SK-N-SH (cell line): Measurements from ENCODE around the gene ATP11B. TPM values are rescaled to one million over a fixed set of nuclear protein-coding genes. Genes with fewer than 3 reads are reported as not detected.

ENCODE experiments used
- CTCF ChIA-PET: fragments of 300-600, 350-600 bp; formaldehyde crosslinking; extraction: SDS; loops from one replicate; lab custom pipeline; 2021; lab: Yijun Ruan, JAX
- POLR2A ChIA-PET: fragments of 350-600 bp; sonication (Branson Sonifier 250); formaldehyde crosslinking; extraction: SDS; loops from one replicate; lab custom pipeline; 2020; ENCODE audit warnings: antibody characterized with exemption, inconsistent platforms; lab: Yijun Ruan, JAX
- DNase-seq: peaks from one replicate; pipeline ENCODE4 v3.0.0; 2012
- H2AFZ ChIP-seq: fragments of 200-600 bp; sonication (generic); 2 replicates; pipeline ENCODE4 v1.8.1; 2016; ENCODE audit warnings: antibody characterized with exemption, mild to moderate bottlenecking, low read depth
- H3F3A ChIP-seq: fragments of 200-600 bp; sonication (generic); replicated peaks from 2 replicates; pipeline ENCODE3; 2016; ENCODE audit warnings: antibody characterized with exemption, mild to moderate bottlenecking; ENCODE audit not compliant: insufficient read depth
- H3K27ac ChIP-seq, 2 experiments: fragments of 200-500 bp in 1 of 2; fragments of 200-600 bp in 1 of 2; sonication (Bioruptor generic) in 1 of 2; sonication (generic), shearing (Covaris generic) in 1 of 2; 2 replicates each; pipeline versions ENCODE4 v1.5.1 to v1.6.1; 2014 to 2016; ENCODE audit warnings: low read depth in 2 of 2, inconsistent platforms in 1 of 2, low read length in 1 of 2, mild to moderate bottlenecking in 1 of 2, mixed read lengths in 1 of 2
- H3K27me3 ChIP-seq: fragments of 200-600 bp; sonication (generic), shearing (Covaris generic); 2 replicates; pipeline ENCODE4 v1.6.1; 2016; ENCODE audit warnings: mixed run types; ENCODE audit not compliant: insufficient read depth
- H3K36me3 ChIP-seq, 2 experiments: fragments of 200-500 bp in 1 of 2; fragments of 200-600 bp in 1 of 2; sonication (Bioruptor generic) in 1 of 2; sonication (generic) in 1 of 2; replicated peaks in 1 of 2; 2 replicates each; pipeline versions ENCODE3 to v1.5.1; 2014 to 2016; ENCODE audit warnings: low read length in 1 of 2, mild to moderate bottlenecking in 1 of 2; ENCODE audit not compliant: insufficient read depth in 2 of 2, control insufficient read depth in 1 of 2
- H3K4me1 ChIP-seq, 2 experiments: fragments of 200-500 bp in 1 of 2; fragments of 200-600 bp in 1 of 2; sonication (Bioruptor generic) in 1 of 2; sonication (generic), shearing (Covaris generic) in 1 of 2; 2 replicates each; pipeline versions ENCODE4 v1.5.1 to v1.6.1; 2014 to 2016; ENCODE audit warnings: low read depth in 1 of 2, low read length in 1 of 2, mixed run types in 1 of 2; ENCODE audit not compliant: insufficient read depth in 2 of 2, control insufficient read depth in 1 of 2
- H3K4me2 ChIP-seq: fragments of 200-600 bp; sonication (generic), shearing (Covaris generic); 2 replicates; pipeline ENCODE4 v1.6.1; 2017; ENCODE audit warnings: mixed run types
- H3K4me3 ChIP-seq, 2 experiments: fragments of 200-500 bp in 1 of 2; fragments of 200-600 bp in 1 of 2; sonication (Bioruptor generic) in 1 of 2; sonication (generic), shearing (Covaris generic) in 1 of 2; 2 replicates each; pipeline versions ENCODE4 v1.5.1 to v1.8.1; 2014 to 2016; ENCODE audit warnings: low read depth in 2 of 2, inconsistent platforms in 1 of 2, low read length in 1 of 2, mild to moderate bottlenecking in 1 of 2, mixed read lengths in 1 of 2, moderate library complexity in 1 of 2
- H3K79me2 ChIP-seq: fragments of 200-600 bp; sonication (generic); 2 replicates; pipeline ENCODE4 v1.8.1; 2017; ENCODE audit warnings: mild to moderate bottlenecking; ENCODE audit not compliant: insufficient read depth
- H3K9ac ChIP-seq: fragments of 200-600 bp; sonication (generic); 2 replicates; pipeline ENCODE4 v1.6.1; 2017; ENCODE audit warnings: mixed run types
- H3K9me2 ChIP-seq: fragments of 200-600 bp; sonication (generic); 2 replicates; pipeline ENCODE4 v1.6.1; 2017; ENCODE audit warnings: mixed run types
- H3K9me3 ChIP-seq: fragments of 200-600 bp; sonication (generic); 2 replicates; pipeline ENCODE4 v1.6.1; 2017; ENCODE audit warnings: mixed run types, mild to moderate bottlenecking, moderate library complexity
- H4K20me1 ChIP-seq: fragments of 200-600 bp; sonication (generic); 2 replicates; pipeline ENCODE4 v1.6.1; 2017; ENCODE audit warnings: mild to moderate bottlenecking, mixed run types; ENCODE audit not compliant: insufficient read depth
- CHD2 ChIP-seq: fragments of 150-350 bp; IDR thresholded peaks from 2 replicates; pipeline ENCODE4 v1.6.1; 2018; ENCODE audit warnings: low read length; ENCODE audit not compliant: partially characterized antibody
- EP300 ChIP-seq, 2 experiments: IDR thresholded peaks; 2 replicates each; pipeline versions ENCODE4 v1.4.0 to v1.6.1; 2012; ENCODE audit warnings: borderline replicate concordance in 1 of 2, low read depth in 1 of 2, low read length in 1 of 2
- EZH2phosphoT487 ChIP-seq: fragments of 200-600 bp; sonication (generic); IDR thresholded peaks from 2 replicates; pipeline ENCODE4 v1.6.1; 2017; ENCODE audit warnings: low read depth, mixed run types, mild to moderate bottlenecking, antibody characterized with exemption, moderate library complexity, borderline replicate concordance
- FOSL2 ChIP-seq: IDR thresholded peaks from 2 replicates; pipeline ENCODE4 v1.4.0; 2012; ENCODE audit warnings: low read depth, mild to moderate bottlenecking, moderate library complexity, borderline replicate concordance
- FOXJ3 ChIP-seq: sonication (generic); formaldehyde crosslinking; IDR thresholded peaks from 2 replicates; pipeline ENCODE4 v1.5.1; 2020; ENCODE audit warnings: mild to moderate bottlenecking, missing genetic modification reagents
- GATA2 ChIP-seq: sonication (generic); formaldehyde crosslinking; IDR thresholded peaks from 2 replicates; pipeline ENCODE4 v1.5.0; 2020; ENCODE audit warnings: mild to moderate bottlenecking, missing genetic modification reagents
- IRF3 ChIP-seq: fragments of 150-350 bp; IDR thresholded peaks from 2 replicates; pipeline ENCODE4 v1.6.1; 2016; ENCODE audit warnings: mild to moderate bottlenecking, low read depth, low read length
- POLR2AphosphoS5 ChIP-seq: IDR thresholded peaks from 2 replicates; pipeline ENCODE4 v1.6.1; 2012; ENCODE audit warnings: low read depth, low read length
- RAD21 ChIP-seq: IDR thresholded peaks from 2 replicates; pipeline ENCODE4 v1.6.1; 2012; ENCODE audit warnings: mild to moderate bottlenecking, low read length
- RCOR1 ChIP-seq: fragments of 150-350 bp; IDR thresholded peaks from 2 replicates; pipeline ENCODE4 v1.6.1; 2017; ENCODE audit warnings: antibody characterized with exemption, low read length
- RFX5 ChIP-seq: IDR thresholded peaks from 2 replicates; pipeline ENCODE4 v1.6.1; 2012; ENCODE audit warnings: mild to moderate bottlenecking, improper control_type of control experiment, low read length
- SMC3 ChIP-seq: IDR thresholded peaks from 2 replicates; pipeline ENCODE4 v1.6.1; 2012; ENCODE audit warnings: low read depth, low read length, improper control_type of control experiment
- TCF12 ChIP-seq: IDR thresholded peaks from 2 replicates; pipeline ENCODE4 v1.4.0; 2012
- USF1 ChIP-seq: IDR thresholded peaks from 2 replicates; pipeline ENCODE4 v1.4.0; 2012; ENCODE audit warnings: low read depth, borderline replicate concordance
- YY1 ChIP-seq: IDR thresholded peaks from 2 replicates; pipeline ENCODE4 v1.4.0; 2012; ENCODE audit warnings: low read depth, mild to moderate bottlenecking
- WGBS: methylation state at CpG from one replicate; pipeline ENCODE4 v1.1.6; 2017; ENCODE audit warnings: low lambda C conversion rate; 5-methylcytosine and 5-hydroxymethylcytosine counted together
- polyA plus RNA-seq, 3 experiments: library from polyadenylated mRNA; depleted of rRNA; stranded (reverse); fragments of >200 nt; gene quantifications; 2 replicates each; pipeline ENCODE4 v1.2.3, GENCODE V29; 2012
- TF ChIP-seq, protein P1 (sequence below): IDR thresholded peaks from 2 replicates; pipeline ENCODE4; 2012

The ATP11B gene
- polyA plus RNA-seq, 1 of the 3 experiments (the other 2 are of a cell fraction), result 8.7 TPM

GRCh38 chr3:182967218-182968204 is 174.2 kb downstream of the ATP11B start:
- peaks cover 4 to 14% of the 10 kb centered on the region in 2 experiments; a peak in 2 of 4 replicates for H3K4me1 ChIP-seq
- H3K9ac ChIP-seq, result no peak overlapping the region
- POLR2A ChIA-PET, result no interaction called here
- WGBS, result 91% methylated on average over 6 of the region's 6 CpGs
- H3K36me3 ChIP-seq, result peaks cover 4 to 12% of the 10 kb centered on the region in 2 experiments
- no peak overlapping the region for H2AFZ ChIP-seq
- H3K4me2 ChIP-seq, result no peak overlapping the region
- TF ChIP-seq, protein P1, sequence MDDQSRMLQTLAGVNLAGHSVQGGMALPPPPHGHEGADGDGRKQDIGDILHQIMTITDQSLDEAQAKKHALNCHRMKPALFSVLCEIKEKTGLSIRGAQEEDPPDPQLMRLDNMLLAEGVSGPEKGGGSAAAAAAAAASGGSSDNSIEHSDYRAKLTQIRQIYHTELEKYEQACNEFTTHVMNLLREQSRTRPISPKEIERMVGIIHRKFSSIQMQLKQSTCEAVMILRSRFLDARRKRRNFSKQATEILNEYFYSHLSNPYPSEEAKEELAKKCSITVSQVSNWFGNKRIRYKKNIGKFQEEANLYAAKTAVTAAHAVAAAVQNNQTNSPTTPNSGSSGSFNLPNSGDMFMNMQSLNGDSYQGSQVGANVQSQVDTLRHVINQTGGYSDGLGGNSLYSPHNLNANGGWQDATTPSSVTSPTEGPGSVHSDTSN, result no peak
- TF ChIP-seq GATA2 (CRISPR knock-in tag) (no peak), FOSL2 (no peak), RCOR1 (no peak), RFX5 (no peak), IRF3 (no peak), EP300 (IDR thresholded peaks at IDR 0.05; ENCODE audit: borderline replicate concordance in 1 of 2, low read depth in 1 of 2, low read length in 1 of 2) (no peak), YY1 (no peak), EZH2phosphoT487 (no peak), RAD21 (no peak), FOXJ3 (CRISPR knock-in tag) (no peak), CHD2 (no peak), POLR2AphosphoS5 (no peak), TCF12 (no peak), SMC3 (no peak), USF1 (no peak)
- TF ChIP-seq, all 33 proteins: peak for 0
- Histone ChIP-seq H3K79me2 (peaks cover 95% of the 10 kb centered on the region), H4K20me1 (peaks cover 35% of the 10 kb centered on the region), H3K27me3 (no peaks in the 10 kb centered on the region), H3K4me3 (no peak overlapping the region), H3F3A (peaks cover 9% of the 10 kb centered on the region), H3K9me3 (no peaks in the 10 kb centered on the region), H3K27ac (no peak overlapping the region), H3K9me2 (no peaks in the 10 kb centered on the region)
- CTCF ChIA-PET, result no interaction called here
- no peak for DNase-seq
